IPS DF 4.7 (cell line): Measurements from ENCODE around the gene HSD17B12.
"Not testable (repeated sequence)": the region's sequence is repeated elsewhere in the genome, so short reads cannot be mapped to it uniquely, and the experiment has no call there.

Experiments used
- DNase-seq: peaks from one replicate; pipeline ENCODE4 v3.0.0-alpha.2; 2013; ENCODE audit warnings: low spot score; ENCODE audit errors: extremely low read depth

The HSD17B12 gene

DNA sequence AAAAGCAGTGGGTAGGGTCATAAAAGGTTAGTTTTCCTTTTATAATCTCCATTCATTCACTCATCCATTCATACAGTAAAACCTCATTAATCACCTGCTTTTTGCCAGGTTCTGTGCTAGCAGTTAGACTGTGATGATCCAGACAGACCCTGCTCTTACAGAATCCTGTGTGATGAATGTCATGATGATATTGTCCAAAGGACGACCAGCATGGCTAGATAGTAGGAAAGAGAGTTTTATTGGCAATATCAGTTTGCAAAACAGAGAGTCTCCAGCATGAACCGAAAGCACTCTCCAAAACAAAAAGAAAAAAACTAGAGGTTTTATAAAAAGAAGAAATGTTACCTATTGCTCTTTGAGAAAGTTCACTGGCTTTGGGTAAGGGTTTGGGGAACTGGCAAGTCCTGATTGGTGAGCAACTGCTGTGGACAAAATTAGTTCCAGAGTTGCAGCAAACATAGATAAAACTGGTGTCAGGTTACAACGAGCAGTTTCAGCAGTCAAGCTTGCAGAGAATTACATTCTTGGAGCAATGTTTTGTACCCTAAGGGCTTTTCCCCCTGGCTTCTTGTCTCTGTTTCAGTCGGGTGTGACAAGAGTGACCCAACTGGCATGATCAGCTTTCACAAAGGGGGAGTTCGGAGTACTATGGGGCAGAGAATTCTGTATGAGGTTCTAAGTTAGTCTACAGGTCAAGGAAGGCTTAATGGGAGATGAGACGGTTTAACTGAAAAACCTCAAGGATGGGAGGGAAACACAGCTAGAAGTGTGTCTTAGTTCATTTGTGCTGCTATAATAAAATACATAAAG is 58.3 kb downstream of the HSD17B12 start:
- no peak for DNase-seq

DNA sequence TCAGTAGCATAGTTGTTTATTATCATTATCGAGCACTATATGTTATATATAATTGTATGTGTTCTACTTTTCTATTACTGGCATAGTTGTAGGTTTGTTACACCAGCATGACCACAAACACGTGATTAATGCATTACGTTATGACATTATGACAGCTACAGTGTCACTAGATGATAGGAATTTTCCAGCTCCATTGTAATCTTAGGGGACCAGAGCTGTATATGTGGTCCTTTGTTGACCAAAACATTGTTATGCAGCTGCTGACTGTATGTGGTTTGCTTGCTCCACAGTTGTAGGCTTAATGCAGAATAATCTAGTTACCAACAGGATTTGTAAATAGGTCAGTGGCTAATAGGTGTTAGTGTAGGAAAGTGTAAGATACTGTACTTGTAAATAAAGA is 66.1 kb downstream of the HSD17B12 start:
- no peak for DNase-seq

DNA sequence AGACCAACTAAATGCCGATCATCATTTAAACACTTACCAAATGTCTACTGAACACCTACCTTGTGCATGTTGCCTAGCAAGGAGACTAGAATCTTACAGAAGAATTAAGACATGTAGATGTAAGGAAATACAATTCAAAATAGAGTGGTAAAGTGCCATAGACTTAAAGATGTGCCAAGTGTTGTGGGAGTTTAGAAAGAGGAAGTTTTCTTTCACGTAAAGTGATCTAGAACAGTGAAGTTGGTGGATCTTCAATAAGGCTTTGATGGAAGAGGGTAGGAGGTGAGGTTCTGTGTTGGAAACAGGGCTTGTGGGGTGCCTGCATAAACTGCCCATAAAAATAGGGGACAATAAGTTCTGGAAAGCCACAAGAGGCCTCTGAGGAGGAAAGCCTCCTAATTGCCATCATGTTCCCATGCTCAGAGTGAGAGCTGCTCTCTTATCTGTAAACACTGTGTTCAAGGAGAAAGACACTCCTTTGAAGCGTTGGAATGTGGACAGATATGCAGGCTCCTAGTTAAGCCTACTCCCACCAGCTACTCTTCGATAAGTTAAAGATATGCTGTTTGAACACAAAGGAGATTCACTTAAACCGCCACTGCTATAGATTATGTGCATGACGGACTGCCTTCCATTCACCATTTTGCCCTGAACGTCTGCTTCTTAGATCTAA is 66.7 kb downstream of the HSD17B12 start:
- DNase-seq, result no peak

DNA sequence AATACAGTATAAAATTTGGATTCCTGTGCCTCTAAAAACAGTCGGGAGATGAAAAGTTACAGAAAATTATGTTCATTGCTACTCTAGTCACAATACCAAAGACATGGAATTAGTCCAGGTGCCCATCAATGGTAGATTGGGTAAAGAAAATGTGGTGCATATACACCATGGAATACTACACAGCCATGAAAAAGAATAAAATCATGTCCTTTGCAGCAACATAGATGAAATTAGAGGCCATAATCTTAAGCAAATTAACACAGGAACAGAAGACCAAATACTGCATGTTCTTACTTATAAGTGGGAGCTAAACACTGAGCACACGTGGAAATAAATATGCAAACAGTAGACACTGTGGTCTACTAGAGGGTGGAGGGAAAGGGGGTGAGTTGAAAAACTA is 67.6 kb downstream of the HSD17B12 start:
- DNase-seq, result no peak

DNA sequence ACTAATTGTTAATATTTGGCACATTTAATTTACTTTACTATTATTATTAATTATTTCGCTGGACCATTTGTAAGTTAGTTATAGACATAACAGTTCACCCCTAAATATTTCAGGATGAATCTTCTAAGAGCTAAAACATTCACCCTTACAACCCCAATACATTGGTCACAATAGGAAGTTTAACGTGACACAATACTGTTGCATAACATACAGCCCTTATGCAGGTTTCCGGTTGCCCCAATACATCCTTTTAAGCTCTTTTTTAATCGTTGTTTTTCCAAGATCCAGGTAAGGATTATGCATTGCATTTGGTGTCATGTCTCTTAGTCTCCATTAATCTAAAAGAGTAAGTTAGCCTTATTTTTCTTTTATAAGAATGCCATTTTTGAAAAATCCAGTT is 71.2 kb downstream of the HSD17B12 start:
- DNase-seq, result no peak

DNA sequence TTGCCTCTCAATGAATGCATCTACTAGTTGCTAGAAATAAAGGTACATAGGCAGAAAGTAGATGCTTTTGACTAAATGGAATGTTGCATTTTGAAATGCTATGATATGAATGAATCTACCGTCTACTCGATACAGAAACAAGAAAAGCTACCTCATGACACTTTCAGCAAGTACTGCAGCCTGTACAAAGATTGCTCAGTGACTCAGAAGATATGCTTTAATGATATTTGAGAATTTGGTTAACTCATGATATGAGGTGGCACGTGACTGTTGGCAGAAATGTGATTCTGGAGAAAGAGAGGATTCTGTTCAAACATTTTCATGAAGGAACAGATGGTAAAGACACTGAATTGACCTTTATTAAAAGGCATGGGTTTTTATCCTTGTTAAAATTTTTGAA is 76.0 kb downstream of the HSD17B12 start:
- DNase-seq, result no peak

DNA sequence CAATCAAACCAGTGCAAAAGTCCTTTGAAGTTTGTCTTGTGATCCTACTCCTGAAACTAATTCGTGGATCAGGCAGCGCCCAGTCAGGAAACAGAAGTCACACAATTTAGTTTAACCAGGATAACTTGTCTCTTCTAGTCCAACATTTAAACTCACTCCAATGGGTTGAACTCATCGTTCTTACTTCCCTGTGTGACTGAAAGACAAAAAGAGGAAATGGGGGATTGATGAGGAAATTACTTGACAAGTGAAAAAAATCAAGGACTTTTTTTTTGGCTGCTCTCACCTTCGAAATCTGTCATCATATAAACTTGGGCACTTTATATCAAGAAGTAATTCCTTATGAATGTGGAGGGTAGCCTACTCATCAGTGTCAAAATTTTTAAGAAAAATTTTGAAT is 78.4 kb downstream of the HSD17B12 start:
- DNase-seq, result no peak

DNA sequence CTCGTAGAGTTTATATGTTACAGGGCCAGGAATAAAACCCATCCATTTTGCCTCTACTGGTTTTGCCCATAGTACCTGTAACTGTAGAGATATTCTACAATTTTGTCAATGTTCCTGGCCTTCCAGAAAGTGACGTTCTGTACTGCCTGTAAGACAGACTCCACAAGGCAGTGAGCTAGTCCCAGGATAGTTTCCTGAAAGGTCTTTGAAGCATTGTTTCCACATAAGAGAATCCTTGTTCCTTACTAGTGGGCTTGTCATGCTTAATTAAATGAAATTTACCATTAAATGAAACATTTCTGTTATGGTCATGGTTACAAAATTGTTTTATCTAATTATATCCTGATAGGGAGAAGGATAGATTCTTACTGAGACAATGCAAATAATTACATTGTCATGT is 80.4 kb downstream of the HSD17B12 start:
- DNase-seq, result no peak

DNA sequence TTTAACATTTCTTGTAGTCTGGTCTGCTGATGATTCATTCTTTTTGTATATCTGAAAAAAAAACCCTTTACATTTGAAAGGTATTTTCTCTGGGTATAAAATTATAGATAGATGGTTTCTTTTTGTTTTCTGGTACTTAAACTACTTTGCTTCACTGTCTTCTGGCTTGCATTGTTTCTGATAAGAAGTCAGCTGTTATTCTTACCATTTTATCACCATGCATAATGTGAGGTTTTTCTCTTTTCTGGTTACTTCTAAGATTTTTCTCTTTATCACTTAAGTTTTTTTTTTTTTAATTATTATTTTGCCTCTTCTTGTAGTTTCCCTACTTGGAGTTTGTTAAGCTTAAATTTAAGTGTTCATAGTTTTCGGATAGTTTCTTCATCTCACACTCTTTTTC is 84.7 kb downstream of the HSD17B12 start:
- no peak for DNase-seq

DNA sequence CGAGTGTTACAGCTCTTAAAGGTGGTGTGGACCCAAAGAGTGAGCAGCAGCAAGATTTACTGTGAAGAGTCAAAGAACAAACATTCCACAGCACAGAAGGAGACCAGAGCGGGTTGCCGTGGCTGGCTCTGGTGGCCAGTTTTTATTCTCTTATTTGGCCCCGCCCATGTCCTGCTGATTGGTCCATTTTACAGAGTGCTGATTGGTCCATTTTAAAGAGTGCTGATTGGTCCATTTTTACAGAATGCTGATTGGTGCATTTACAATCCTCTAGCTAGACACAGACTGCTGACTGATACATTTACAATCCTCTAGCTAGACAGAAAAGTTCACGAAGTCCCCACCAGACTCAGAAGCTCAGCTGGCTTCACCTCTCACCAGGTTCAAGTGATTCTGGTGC is 88.1 kb downstream of the HSD17B12 start:
- not testable (repeated sequence) for DNase-seq

DNA sequence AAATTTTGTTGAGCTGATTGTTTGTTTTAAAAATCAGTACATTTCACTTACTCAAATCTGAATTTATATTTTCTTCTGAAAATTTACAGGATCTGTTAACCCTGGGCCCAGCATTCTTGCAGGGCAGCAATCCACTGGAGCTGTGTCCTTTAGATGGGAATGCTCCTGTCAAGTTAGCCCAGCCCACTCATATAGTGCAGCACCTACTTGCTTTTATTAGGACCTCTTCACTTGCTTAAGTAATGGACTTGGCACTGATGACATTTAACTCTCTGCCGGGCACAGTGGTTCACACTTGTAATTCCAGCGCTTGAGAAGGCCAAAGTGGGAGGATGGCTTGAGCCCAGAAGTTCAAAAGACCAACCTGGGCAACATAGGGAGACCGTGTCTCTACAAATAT is 89.6 kb downstream of the HSD17B12 start:
- DNase-seq, result no peak

DNA sequence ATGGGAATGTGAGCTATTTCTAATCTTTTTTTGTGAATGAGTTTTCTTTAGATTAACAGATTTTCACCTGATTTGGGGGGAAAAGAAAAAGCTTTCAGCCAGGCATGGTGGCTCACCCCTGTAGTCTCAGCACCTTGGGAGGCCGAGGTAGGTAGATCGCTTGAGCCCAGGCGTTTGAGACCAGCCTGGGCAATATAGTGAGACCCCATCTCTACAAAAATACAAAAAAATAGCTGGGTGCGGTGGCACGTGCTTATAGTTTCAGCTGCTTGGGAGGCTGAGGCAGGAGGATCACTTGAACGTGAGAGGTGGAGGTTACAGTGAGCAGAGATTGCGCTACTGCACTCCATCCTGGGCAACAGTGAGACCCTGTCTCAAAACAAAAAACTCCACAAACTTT is 92.2 kb downstream of the HSD17B12 start:
- DNase-seq, result no peak

DNA sequence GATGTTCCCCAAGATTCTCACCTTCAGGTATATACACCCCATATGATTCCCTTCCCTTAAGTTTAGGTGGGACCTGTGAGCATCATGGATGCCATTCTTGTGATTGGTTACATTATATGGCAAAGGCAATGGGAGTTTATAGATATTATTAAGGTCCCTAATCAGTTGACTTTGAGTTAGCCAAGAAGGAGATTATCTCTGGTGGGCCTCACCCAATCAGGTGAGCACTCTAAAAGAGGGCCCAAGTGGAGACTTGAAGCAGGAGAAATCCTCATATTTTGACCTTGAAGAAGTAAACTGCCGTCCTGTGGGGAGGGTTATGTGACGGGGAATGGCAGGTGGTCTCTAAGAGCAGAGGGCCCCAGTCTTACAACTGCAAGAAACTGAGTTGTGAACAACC is 94.2 kb downstream of the HSD17B12 start:
- DNase-seq, result no peak

DNA sequence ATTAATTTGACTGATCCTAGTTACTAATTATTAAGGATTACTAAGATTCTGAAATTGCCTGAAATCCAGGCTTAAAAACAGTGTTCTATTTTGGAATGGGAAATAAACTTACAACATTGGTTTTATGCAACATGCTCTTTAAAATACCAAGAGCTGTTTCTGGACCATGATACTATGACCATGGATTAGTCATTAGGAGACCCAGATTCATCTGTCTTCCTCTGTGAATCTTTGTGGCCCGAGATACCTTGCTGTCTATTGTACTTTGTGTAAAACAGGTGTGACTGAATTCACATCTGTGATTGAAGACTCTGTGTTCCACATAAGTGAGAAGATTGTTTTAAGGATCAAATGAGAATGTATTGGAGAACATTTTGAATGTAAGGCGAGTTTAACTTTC is 98.8 kb downstream of the HSD17B12 start:
- DNase-seq, result no peak

DNA sequence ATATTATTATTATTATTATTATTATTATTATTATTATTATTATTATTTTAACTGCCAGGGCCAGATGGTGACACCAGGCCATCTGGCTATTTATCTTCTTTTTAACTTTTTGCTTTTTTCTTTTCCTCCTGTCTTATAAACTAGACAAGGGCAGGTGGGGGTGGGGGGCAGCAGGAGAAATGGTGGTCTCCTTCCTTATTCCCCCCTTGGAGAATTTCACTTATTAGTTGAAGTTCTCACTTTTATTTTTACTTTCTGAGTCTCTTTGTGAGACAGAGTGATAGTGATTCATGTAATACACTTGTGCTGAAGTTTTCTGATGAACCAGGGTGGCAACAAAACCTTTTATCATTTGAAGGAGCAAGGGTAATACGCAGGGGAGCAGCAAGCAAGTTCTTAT is 103.8 kb downstream of the HSD17B12 start:
- no peak for DNase-seq

DNA sequence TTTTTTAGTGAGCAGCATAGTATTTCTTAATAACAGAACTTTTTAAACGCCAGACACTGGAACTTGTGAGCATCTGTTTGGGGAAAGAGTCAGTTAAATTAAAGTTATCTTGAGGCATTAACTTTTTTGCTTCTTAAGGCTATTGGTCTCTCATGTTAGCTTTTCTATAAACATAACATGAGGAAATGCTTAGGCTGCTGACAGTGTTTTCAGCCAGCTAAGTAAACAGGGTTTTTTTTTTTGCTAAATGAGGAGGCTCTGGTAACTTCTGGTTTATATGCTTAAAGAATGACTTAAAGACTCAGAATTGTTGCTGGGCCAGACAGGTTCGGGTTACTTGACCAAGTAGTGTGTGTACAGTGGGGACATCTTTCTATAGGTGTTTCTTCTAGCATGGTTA is 104.3 kb downstream of the HSD17B12 start:
- DNase-seq, result no peak

DNA sequence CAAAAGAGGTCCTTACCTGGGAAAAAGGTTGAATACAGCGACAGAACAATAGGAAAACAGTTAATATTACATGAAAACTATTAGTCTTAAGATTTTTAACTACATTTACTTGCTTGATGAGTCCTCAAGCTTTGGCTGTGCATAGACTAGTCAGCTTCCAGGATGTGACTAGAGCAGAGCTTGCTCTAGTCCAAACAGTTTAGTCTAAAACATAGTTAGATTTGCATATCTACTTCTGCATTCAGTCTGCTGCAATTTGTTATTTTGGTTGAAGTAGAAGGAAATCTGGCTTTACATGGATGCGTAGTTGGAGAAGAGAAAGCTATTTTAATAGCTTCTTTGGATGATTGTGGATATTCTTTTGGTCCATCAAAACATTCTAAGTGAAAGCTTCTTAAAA is 104.8 kb downstream of the HSD17B12 start:
- DNase-seq, result no peak

DNA sequence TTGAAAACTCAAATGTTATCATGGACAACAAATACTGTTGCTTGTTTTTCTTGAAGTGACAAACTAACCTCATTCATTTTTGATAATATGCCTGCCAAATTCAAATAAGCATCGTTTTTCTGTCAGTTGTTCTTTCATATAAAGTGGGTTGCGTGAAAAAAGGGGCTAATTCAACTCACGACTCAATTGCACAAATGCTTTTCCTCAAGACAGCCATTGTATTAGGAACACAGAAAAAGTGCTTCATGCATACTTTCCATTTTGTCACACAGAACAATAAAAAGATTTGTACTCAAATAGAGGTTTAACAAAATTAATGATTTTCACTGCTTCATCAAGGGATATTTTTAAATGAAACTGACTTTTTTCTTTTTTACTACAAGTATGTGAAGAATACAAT is 105.5 kb downstream of the HSD17B12 start:
- DNase-seq, result no peak

DNA sequence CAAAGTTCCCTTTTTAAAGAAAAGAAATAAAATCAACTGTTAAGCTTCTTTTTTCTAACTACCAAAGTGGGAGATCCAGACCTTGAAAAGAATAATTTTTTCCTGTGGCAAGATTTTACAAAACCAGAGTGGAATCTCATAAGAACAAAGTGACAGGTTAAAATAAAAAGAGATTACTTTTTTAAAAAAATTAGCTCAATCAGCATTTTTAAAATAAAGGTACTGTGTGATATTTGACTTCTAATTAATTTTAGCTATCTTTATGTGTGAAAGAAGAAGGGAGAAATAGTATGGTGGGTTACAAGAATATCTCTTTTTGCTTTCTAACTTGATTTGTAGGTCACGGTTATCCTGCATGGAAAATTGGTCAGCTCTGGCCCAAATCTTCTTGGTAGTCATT is 107.3 kb downstream of the HSD17B12 start:
- no peak for DNase-seq

DNA sequence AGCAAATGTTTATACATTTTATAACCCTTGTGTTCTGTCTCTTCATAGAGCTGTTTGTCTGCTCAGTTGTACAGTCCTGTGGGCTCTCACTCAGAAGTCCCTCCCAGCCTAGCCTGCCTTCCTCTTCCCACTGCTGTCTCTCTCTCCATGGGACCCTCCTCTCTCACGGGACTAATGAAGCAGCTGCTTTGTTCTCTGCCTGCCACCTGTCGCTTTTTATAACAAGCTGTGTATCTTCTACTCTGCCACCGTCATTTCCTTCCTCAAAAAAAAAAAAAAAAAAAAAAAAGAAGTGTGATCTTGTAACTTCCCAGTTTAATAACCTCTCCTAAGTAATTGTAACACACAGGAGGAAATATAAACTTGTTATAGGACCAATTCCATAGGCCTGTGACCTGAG is 107.9 kb downstream of the HSD17B12 start:
- no peak for DNase-seq

DNA sequence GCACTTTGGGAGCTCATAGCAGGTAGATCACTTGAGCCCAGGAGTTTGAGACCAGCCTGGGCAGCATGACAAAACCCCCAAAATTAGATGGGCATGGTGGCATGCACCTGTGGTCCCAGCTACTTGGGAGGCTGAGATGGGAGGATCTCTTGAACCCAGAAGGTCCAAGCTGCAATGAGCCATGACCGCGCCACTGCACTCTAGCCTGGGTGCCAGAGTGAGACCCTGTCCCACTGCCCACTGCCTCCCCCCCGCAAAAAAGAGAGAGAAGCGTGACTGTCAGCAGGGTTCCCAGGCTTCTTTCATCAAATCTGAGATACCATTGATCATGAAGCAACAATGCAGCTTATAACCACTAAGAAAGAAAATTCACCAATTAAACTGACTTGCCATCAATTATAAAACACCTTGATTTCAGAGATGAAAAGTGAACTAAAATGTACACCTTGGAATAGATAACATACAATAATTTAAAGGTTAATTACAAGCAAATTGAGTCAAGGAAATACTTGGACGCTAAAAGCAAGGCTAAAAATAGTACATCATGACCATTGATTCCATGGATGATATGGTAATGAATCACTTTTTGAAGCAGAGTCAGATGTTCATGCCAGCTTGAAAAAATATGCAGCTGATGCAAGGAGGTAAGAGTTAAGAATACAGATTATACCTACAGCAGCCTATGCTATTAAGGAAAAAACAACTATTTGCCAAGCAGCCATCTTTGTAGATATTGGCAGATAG is 109.3 kb downstream of the HSD17B12 start:
- no peak for DNase-seq

DNA sequence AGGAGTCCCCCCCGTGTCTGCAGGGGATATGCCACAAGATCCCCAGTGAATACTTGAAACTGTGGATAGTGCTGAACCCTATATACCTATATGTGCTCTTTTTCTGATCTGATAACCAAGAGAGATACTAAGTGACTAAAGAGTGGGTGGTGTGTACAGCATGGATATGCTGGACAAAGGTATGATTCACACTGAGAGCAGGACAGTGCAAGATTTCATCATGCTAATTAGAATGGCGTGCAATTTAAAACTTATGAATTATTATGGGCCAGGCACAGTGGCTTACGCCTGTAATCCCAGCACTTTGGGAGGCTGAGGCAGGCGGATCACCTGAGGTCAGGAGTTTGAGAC is 109.9 kb downstream of the HSD17B12 start:
- no peak for DNase-seq

DNA sequence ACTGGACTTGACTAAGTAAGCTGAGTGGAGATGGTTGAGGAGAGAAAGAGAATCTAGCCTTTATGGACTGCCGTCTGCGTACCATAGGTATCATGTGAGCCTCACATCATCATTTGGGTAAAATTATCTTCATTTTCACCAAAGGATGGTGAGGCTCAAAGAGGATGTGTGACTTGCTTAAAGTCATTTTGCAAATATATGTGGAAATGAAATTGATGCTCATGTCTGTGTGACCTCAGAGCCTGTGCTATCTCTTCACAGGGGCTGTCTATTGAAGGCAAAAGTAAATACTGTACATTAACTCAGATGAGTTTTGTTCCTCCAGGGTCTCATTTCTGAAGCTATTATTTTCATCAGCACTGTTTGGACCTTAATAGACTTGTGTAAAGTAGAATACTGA is 116.8 kb downstream of the HSD17B12 start:
- no peak for DNase-seq
